Fibroblast of the aortic adventitia (primary cell): Measurements from ENCODE around the gene TMTC2. TPM values are rescaled to one million over a fixed set of nuclear protein-coding genes. Genes with fewer than 3 reads are reported as not detected.

Experiments used
- DNase-seq: peaks from one replicate; pipeline ENCODE4 v3.0.0-alpha.2; 2010; ENCODE audit warnings: low read depth
- H3K4me3 ChIP-seq: 2 replicates; pipeline ENCODE4 v1.5.1; 2011; ENCODE audit warnings: low read depth, mild to moderate bottlenecking, control low read depth, low read length, moderate library complexity
- total RNA-seq: library from RNA; depleted of rRNA; stranded (reverse); fragments of >200 nt; gene quantifications from 2 replicates; pipeline ENCODE4 v1.2.3, GENCODE V29; 2012; ENCODE audit warnings: low replicate concordance
- TF ChIP-seq, protein P1 (sequence below): IDR thresholded peaks from 2 replicates; pipeline ENCODE4 v1.5.1; 2011; ENCODE audit warnings: mild to moderate bottlenecking, low read length, control low read depth, inconsistent platforms; ENCODE audit not compliant: insufficient read depth

Gene TMTC2
- total RNA-seq, 1 donor = 21.1 TPM

DNA sequence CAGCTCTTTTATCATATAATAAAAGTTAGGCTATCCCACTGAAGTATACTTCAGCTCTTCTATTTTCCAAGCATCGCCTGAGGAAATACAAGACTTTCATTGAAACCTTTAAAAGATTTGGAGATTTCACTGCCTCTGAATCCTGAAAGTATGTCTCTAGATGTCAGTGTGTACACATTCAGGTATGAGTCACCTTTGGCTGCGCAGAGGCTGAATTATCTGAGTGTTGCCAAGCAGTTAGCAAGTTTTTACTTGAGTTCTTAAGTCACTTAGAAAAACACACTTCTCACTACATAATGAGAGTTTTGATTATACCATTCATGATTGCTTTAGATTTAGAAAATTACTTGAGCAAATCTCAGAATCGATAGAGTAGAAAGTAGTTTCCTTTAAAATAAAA, 210.3 kb downstream of the TMTC2 start:
- peak; percentile 45 for DNase-seq
- H3K4me3 ChIP-seq = no peak overlapping the region
- TF ChIP-seq, protein P1, sequence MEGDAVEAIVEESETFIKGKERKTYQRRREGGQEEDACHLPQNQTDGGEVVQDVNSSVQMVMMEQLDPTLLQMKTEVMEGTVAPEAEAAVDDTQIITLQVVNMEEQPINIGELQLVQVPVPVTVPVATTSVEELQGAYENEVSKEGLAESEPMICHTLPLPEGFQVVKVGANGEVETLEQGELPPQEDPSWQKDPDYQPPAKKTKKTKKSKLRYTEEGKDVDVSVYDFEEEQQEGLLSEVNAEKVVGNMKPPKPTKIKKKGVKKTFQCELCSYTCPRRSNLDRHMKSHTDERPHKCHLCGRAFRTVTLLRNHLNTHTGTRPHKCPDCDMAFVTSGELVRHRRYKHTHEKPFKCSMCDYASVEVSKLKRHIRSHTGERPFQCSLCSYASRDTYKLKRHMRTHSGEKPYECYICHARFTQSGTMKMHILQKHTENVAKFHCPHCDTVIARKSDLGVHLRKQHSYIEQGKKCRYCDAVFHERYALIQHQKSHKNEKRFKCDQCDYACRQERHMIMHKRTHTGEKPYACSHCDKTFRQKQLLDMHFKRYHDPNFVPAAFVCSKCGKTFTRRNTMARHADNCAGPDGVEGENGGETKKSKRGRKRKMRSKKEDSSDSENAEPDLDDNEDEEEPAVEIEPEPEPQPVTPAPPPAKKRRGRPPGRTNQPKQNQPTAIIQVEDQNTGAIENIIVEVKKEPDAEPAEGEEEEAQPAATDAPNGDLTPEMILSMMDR = no peak

DNA sequence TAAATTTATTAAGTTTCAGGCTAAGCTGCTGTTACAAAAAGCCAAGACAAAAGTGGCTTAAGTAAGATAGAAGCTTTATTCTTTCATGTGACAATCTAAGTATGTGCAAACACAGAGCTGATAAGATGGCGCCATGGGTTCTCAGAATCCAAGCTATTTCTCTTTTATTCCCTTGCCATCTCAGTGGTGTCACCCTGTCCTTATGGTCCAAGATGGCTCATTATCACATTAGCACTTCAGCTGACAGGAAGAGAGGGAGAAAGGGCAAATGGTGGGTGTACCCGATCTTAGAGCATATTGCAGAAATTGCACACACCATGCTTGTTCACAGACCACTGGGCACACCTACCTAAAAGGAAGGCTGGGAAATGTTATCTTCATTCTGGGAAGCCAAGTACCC, 211.7 kb downstream of the TMTC2 start:
- TF ChIP-seq, protein P1 = no peak
- no peak for DNase-seq
- no peak overlapping the region for H3K4me3 ChIP-seq

DNA sequence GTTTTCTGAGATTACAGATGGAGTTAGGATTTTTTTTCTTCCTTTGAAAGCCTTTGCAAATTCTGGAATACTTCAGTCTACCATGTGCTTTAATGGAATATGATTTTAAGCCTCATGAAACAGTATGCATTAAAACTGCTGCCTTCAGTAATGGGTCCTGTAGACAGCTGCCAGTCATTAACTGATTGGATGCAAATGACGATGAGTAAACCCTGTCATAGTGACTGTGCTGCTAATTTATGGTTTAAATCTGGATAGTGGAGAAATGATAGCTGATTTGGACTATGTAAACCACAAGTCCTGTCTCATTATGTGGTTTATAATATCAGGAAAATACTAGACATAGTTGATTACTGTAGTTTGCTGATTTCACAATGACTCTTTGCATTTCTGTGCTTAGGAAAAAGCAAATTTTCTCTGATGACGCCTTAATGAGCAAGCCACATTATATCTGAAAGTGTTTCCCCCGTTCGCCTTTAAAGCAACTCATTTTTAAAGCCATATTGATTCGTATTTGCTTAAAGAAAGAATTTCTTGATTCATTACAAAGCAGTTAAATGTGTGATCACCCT, 217.6 kb downstream of the TMTC2 start:
- no peak overlapping the region for H3K4me3 ChIP-seq
- TF ChIP-seq, protein P1 = no peak
- peak; percentile 27 for DNase-seq

- H3K4me3 ChIP-seq = no peak overlapping the region
- TF ChIP-seq, protein P1 = no peak
- DNase-seq = no peak
Measured at GRCh38 chr12:82910246-82910893, 223.7 kb downstream of the TMTC2 start.

GRCh38 chr12:82912406-82912805, 225.7 kb downstream of the TMTC2 start:
- TF ChIP-seq, protein P1 = no peak
- peak; percentile 66 for DNase-seq

GRCh38 chr12:82919388-82920054, 232.8 kb downstream of the TMTC2 start:
- no peak for DNase-seq
- TF ChIP-seq, protein P1 = no peak
- no peak overlapping the region for H3K4me3 ChIP-seq

More at GRCh38 chr12:82912406-82912805, 225.7 kb downstream of the TMTC2 start:
- H3K4me3 ChIP-seq = no peak overlapping the region
